ENCODE results near the gene ZMIZ1.

ZMIZ1 gene

DNA sequence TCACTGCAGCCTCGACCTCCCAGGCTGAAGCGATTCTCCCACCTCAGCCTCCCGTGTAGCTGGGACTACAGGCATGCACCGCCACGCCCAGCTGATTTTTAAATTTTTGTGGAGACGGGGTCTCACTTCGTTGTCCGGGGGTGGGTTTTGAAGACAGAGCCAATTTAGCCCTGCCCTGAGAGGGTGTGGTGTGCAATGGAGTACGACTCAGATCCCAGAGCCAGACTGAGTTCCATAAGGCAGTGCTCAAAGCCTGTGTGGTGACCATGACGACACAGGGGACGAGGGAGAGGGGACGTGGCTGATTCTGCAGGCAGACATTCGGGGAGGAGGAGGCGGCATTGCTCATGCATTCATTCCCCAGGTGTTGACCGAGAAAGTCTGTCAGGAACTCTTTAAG, 72.1 kb downstream of the ZMIZ1 start:
- no peak for DNase-seq

DNA sequence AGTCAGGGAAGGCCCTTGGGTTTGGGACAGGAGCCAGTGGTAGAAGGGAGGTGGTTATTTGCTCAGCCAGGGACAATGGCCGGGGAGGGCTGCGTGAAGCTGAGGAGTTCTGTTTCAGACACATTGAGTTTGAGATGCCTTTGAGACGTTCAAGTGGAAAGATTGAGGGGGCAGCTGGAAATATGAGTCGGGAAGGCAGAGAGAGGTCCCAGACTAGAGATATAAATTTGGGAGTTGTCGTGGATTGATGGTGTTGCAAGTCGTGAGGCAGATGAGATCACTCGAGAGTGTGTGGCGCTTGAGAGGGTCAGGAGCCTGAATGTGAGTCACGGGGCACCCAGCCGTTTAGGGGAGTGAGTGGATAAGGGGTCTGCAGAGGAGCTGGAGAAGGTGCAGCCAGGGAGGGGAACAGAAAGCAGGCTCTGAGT, 73.3 kb downstream of the ZMIZ1 start:
- DNase-seq: no peak

DNA sequence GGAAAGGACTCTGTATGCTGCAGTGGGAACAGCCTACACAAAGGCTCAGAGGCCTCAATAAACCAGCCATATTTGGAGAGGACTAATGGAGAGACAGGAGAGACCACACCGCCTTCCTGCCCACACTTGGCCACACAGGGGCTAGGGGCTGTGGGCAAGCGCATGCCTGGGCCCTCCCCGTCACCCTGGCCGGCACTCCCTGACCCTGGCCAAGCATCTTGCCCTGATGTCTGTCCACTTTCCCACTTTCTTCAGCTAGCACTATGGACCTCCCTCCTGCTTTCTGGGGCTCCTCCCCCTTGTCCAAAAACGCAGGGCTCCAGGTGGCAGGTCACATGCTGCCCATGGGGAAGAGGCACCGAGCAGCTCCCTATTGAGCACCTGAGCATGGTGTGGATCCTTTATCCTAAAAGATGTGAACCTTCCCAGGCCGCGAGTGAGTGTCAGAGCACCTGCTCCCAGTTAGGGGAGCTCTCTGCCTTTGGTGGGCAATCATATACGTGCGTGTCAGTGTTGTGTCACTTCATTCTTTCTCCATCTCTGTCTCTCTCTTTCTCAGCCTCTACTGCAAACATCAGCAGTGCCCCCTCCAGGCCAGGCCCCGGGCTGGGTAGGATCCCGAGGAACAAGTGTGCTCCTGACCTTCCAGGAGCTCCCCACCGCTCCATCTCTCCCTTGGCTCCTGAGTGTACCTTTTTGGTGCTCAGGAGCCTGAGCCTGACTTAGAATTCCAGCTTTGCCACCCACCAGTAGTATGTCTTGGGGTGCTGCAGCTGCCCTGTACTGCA, 74.0 kb downstream of the ZMIZ1 start:
- DNase-seq: no peak

GRCh38 chr10:79143879-79144278, 75.1 kb downstream of the ZMIZ1 start:
- DNase-seq: no peak

DNA sequence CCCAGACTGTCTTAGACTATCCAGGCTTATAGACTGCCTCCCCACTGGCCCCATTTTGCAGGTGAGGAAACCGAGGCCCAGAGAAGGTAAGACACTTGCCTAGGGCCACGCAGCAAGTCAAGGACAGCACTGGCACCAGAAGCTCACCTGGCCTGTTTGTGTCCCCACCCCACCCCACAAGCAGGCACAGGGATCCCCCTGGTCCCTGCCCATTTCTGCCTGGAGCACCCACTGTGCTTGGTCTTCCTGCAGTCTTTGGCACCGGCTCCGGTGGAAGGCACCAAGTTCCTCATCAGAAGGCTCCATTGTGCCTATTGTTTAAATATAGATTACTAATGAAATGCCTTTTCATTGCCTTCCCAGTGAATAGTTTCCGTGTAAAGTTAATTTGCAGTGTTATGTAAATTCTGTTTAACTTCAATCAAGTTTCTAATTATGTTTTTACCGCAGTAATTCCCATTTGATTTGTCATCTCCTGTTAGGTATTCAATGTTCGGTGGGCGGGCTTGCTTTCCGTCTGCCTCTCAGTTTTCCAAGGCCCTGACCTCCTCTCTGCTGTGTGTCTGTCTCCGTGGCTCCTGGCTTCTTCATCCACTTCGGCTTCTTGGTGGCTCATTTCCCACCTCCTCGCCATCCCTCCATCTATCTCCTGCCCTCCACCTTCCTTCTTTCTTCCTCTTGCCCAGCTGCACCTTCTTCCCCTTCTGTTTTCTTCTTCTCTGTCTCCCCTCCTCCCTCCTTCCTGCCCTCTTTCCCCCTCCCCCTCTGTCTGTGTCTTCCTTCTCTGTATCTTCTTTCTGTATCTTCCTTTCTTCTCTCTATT, 75.8 kb downstream of the ZMIZ1 start:
- no peak for DNase-seq

DNA sequence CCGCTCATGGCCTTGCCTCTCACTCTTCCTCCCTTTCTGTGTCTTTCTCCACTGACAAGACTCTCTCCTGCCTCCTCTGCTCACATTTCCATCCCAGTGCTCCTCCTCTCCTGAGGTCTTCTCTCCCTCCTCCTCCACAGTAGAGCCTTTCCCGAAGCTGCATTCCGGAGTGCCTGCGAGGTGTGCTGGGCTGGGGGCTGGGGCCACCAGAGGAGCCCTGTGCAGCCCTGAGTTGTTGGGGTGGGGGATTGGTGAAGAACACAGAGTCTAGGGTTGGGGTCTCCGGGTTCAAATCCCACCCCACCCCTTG, 76.4 kb downstream of the ZMIZ1 start:
- no peak for DNase-seq

DNA sequence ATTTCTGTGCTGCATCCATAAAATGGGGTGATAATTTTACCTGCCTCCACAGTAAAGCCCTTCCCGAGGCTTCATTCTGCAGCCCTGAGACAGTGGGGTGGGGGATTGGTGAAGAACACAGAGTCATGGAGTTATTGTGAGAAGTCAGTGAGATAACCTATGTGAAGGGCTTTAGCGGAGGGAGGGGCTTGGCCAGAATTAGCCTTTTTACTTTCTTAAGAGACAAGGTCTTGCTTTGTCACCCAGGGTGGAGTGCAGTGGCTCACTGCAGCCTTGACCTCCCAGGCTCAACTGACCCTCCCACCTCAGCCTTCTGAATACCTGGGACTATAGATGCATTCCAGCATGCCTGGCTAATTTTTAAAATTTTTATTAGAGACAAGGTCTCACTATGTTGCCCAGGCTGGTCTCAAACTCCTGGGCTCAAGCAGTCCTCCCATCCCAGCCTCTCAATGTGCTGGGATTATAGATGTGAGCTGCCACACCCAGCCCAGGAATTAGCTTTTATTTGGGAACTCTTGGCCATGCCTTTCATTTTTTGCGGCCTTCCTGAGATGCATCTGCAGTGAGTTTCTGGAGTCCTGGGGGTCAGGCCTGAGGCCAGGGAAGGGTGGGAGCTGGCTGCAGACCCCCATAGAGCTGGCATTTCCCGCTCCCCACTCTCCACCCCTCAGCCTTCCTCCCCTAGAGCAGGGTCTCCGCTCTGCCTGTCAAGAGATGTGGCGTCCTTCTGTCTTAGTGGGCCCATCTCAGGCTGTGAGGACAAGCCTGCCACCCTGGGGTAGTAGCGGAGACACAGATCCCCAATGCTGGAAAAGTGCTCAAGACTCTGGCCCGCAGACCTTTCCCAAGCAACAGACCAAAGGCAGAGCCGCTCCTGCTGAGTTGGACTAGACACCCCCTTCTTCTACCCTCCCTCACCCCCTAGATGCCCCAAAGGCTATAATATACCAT, 77.0 kb downstream of the ZMIZ1 start:
- DNase-seq: no peak

DNA sequence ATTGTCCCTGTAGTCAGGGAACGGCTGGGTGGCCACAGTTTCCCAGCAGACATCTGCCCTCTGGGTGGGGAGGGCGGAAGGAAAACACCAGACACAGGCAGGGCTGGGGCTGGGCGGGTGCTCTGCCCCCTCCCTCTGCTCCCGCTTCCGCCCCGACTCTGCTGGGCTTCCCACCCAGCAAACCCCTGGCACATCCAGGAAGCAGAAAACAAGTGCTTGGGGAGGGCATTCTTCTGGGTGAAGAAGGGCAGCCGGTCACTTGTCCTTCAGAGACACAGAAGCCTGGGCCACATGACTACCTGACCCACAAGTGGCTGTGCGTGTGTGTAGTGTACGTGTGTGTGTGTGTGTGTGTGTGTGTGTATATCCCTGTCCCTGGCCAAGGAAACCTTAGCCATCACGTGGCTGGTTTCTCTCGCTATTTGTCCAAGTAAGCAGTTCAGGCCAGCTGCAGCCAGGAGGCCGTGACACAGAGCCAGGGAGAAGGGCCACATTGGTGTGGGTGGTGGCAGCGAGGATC, 77.9 kb downstream of the ZMIZ1 start:
- DNase-seq: peak; percentile 15

- no peak for DNase-seq
These were observed 78.5 kb downstream of the ZMIZ1 start for GRCh38 chr10:79147306-79147705.

DNA sequence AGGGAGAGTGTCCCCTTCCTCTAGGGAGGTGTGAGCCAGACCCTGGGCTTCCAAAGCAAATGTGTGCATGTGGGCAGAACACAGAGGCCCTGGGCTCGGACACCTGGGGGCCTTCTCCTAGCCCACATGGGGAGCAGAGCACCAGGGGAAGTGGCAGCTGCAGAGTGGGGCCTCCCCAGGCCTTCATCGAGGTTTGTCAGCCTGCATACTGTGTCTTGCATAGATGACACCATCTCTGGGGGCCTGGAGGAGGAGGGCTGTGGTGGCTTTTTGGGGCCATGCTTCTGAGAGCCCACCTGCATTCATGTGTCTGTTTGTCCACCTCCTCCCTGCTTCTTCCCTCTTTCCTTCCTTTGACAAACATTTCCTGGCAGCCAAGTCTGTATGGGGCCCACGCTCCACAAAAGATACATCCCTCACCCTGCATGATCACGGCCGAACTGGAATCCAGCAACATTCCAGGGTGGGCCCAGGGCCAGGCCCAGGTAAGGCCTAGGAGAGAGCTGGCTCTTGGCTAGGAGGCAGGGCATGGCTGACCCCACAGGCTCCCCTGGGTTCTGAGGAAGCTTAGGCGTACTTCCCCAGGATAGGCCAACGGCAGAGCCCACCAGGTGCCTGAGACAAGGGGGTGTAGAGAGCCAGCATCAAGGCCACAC, 79.2 kb downstream of the ZMIZ1 start:
- no peak for DNase-seq

GRCh38 chr10:79148452-79149344, 79.9 kb downstream of the ZMIZ1 start:
- DNase-seq: no peak

- DNase-seq: no peak
These were observed 80.5 kb downstream of the ZMIZ1 start for GRCh38 chr10:79149345-79149661.

- DNase-seq: no peak
These were observed 81.1 kb downstream of the ZMIZ1 start for GRCh38 chr10:79149662-79150443.

DNA sequence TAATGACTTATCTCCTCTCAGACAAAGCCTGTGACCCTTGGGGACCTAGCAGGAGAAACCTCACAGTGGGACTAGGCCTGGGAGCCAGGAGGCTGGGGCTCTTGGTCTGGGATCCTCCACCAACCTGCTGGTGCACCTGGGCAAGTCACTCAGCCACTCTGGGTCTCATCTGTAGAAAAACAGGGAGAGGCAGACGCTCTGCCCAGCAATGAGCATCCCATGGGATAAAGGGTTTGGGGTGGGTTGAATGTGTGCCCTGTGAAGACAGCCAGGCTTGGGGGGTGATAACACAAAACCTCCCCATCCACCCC, 81.6 kb downstream of the ZMIZ1 start:
- DNase-seq: no peak

DNA sequence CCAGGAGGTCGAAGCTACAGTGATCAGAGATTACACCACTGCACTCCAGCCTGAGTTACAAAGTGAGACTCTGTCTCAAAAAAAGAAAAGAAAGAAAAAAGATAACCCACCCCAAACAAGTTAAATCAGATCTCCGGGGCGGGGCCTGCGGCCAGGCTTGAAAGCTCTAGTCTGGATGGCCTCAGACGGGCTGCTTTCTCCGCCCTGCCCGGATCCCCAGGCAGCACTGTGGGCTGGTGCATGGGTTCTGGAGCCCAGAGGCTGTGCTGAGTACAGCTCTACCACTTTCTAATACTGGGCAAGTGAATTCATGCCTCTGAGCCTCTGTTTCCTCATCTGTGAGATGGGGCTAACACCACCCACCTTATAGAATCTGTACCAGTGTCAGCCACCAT, 83.7 kb downstream of the ZMIZ1 start:
- DNase-seq: no peak

- DNase-seq: no peak
These were observed 85.0 kb downstream of the ZMIZ1 start for GRCh38 chr10:79153745-79154144.

- DNase-seq: no peak
These were observed 86.7 kb downstream of the ZMIZ1 start for GRCh38 chr10:79155301-79156081.

DNA sequence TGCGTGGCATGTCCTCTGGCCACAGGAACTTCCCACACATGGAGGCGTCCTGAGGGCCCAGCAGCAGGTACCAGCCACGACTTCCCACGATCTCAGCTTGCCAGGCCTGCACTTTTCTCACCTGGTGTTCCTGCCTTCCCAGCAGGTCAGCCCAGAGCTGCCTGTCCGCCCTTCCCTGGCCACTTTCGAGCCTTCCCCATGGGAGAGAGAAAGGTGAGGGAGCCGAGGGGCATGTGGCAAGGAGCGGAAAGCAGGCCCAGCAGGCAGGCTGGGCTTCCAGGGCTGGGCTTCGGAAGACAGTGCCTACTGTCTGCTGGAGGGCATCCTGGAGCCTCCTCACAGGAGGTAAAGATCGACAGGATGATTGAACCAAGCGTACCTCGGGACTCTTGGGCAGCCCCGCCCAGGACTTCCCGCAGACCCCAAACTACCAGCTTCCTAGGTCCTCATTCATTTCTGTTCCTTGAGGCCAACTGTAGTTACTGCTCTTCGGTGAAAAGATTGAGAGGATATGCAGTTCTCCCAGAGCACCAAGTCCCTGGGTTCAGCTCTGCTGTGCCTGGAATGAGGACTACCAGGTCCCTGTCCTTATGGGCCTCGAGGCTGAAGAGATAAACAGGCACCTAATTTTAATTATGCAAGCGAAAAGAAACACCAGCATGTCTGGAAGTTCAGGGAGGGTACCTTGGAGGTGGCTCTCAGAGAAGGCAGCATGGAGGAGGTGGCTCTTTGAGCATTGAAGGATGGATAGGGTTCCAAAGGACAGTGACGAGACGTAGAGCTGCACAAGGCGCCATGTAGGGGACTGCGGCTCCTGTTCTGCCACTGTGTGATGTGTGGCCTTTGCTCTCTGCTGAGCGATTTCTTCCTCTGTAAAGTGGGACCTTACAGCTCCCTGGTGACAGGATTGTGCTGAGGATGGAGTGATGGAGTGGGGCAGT, 87.8 kb downstream of the ZMIZ1 start:
- DNase-seq: no peak

DNA sequence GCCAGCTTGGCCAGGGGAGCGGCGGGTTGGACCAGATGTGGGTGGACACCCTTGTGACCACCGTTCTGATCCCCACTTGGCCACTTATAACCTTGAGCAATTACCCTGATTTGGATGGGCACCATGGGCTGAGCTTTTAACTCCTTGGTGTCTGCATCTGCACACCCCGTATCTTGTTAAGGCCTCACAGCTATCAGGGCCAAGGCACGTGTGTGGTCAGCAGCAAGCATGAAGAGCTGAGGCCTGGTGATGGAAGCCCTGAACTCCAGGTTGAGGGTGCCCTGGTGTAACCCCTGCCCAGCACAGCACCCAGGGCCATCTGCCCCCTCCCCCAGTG, 89.2 kb downstream of the ZMIZ1 start:
- no peak for DNase-seq
